EH (cell line): ENCODE results near the gene PDCL2.
"Not testable (repeated sequence)": the region's sequence is repeated elsewhere in the genome, so short reads cannot be mapped to it uniquely, and the experiment has no call there.

Experiments used
- DNase-seq: peaks from one replicate; pipeline ENCODE4 v3.0.0-alpha.2; 2015; ENCODE audit warnings: low read depth

Gene PDCL2, protein sequence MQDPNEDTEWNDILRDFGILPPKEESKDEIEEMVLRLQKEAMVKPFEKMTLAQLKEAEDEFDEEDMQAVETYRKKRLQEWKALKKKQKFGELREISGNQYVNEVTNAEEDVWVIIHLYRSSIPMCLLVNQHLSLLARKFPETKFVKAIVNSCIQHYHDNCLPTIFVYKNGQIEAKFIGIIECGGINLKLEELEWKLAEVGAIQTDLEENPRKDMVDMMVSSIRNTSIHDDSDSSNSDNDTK

DNA sequence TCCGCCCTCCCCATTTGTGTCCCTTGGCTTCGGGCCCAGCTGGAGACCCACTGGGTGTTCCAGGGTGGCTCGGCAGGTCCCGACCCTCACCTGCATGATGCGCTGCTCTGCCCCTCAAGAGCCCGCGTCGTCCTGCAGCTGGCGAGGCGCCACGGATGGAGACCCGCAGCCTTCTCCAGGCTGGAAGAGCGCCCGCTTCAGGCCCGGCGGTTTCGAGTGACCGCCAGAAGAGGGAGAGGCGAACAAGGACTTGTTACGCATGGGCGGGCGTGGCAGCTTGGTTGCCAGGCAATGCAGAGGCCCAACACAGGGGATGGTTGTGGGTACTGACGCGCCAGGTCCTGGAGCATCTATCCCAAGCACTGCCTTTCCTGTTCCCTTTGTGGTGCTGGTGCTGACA lies at the start of gene PDCL2:
Gene PDCL2, minus strand, starts transcription at position 232 of the 400 bp plus-strand sequence. Its CDS starts 136 bp downstream, at position 96.
- DNase-seq, result no peak

DNA sequence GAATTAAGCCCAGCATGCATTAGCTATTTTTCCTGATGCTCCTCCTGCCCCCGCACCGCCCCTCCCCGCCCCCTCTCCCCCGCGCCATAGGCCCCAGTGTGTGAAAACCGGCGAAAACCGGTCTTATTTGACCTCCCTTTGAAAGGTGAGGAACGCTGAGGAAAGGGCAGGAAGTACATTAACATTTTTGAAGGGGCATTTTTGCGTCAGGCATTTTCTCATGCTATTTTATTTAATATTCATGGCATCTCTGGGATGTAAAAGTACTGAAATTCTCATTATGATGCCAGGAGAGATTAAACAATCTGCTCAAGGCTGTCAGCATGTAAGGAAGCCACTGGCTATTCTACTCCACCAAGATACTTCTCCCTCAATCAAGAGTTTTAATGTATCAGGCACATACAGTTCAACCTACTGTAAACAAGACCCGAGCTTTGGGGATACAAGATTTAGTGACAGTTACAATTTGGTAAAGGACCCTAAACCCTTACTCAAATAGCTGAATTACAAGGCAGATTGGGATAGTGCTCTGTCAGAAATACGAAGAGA lies 45.3 kb upstream of the PDCL2 start:
- DNase-seq, result no peak

- DNase-seq, result no peak
Observed at GRCh38 chr4:55636656-55636999, 44.6 kb upstream of the PDCL2 start.

- peak; percentile 14 for DNase-seq
Observed at GRCh38 chr4:55635741-55636655, 44.0 kb upstream of the PDCL2 start, which contains the start of gene NMU. NMU (minus strand) TSS chr4:55636298; CDS start chr4:55636192, 106 bp downstream.

GRCh38 chr4:55635282-55635681 lies 43.2 kb upstream of the PDCL2 start:
- DNase-seq, result no peak

- no peak for DNase-seq
Observed at GRCh38 chr4:55634417-55635128, 42.5 kb upstream of the PDCL2 start.

DNA sequence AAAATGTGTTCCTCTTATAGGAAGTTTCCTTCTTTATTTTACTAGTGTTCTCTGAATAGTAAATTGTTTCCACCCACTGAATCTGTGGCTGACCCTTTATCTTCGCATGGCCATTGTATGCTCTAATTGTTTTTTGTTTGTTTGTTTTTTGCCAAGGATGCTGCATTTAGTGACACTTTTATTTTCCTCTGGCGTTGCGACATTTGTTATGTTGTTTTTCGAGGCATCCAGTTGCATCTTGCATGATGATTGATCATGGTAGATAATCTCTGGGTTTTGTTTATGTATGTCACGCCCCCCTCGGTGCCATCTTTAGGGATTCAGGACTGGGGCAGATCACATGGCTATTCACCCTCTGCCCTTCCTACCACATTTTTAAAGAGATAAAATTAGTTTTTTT lies 41.9 kb upstream of the PDCL2 start:
- no peak for DNase-seq

GRCh38 chr4:55625835-55626234 lies 33.8 kb upstream of the PDCL2 start:
- no peak for DNase-seq

DNA sequence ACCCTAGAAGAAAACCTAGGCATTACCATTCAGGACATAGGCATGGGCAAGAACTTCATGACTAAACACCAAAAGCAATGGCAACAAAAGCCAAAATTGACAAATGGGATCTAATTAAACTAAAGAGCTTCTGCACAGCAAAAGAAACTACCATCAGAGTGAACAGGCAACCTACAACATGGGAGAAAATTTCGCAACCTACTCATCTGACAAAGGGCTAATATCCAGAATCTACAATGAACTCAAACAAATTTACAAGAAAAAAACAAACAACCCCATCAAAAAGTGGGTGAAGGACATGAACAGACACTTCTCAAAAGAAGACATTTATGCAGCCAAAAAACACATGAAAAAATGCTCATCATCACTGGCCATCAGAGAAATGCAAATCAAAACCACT lies 32.0 kb upstream of the PDCL2 start:
- DNase-seq, result not testable (repeated sequence)

DNA sequence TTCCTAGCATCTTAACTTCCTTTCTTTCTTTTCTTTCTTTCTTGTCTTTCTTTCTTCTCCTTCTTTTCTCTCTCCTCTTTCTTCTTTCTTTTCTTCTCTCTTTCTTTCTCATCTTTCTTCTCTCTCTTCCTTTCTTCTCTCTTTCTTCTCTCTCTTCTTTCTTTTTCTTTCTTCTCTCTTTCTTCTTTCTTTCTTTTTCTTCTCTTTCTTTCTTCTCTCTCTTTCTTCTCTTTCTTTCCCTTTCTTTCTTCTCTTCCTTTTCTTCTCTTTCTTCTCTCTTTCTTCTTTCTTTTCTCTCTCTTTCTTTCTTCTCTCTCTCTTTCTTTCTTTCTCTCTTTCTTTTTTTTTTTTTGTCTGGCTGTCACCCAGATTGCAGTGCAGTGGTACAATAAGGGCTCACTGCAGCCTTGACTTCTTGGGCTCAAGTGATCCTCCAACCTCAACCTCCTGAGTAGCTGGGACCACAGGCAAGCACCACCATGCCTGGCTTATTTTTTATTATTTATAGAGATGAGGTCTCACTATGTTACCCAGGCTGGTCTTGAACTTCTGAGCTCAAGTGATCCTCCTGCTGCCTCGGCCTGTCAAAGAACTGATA lies 26.6 kb upstream of the PDCL2 start:
- no peak for DNase-seq

- DNase-seq, result no peak
Observed at GRCh38 chr4:55617587-55618197, 25.6 kb upstream of the PDCL2 start.

- DNase-seq, result no peak
Observed at GRCh38 chr4:55615008-55615407, 23.0 kb upstream of the PDCL2 start.

- no peak for DNase-seq
Observed at GRCh38 chr4:55613621-55614020, 21.6 kb upstream of the PDCL2 start.

- DNase-seq, result no peak
Observed at GRCh38 chr4:55612341-55612740, 20.3 kb upstream of the PDCL2 start.

GRCh38 chr4:55611358-55612059 lies 19.5 kb upstream of the PDCL2 start:
- no peak for DNase-seq

DNA sequence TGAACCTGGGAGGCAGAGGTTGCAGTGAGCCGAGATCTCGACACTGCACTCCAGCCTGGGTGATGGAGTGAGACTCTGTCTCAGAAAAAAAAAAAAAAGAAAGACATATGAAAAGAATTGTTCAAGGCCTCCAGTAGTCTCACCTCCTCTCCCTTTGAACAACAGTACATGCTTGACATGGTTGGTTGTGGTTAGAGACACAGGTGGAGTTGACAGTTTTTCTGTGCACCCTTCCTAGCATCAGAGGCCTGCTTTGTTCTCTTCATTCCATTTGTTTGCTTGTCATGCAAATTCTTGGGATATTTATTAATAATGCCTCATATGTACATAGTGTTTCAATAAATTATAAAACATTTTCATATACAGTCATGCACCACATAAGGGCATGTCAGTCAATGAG lies 18.3 kb upstream of the PDCL2 start:
- no peak for DNase-seq

DNA sequence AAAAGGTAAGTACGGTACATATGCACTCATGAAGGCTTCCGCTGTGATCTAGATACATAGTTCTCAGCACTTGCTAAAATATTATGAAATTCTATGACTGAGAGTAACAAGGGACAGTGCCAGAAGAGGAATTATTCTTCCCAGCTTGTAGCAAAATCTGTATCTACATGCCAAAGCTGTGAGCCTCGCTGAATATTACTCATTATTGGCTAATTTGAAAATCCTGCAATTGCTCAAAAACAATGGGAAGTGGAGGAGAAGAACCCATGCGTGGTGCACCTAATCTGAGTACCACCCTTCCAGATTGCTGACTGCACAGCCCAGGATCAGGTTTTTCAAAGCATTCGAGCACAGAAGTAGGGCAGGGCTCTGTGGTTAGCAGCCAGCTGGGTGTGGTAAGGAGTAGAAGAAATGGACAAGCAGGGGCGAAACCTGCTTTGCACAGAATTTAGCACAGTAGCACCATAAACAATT lies 17.4 kb upstream of the PDCL2 start:
- peak; percentile 1 for DNase-seq

- DNase-seq, result no peak
Observed at GRCh38 chr4:55608591-55608990, 16.5 kb upstream of the PDCL2 start.

DNA sequence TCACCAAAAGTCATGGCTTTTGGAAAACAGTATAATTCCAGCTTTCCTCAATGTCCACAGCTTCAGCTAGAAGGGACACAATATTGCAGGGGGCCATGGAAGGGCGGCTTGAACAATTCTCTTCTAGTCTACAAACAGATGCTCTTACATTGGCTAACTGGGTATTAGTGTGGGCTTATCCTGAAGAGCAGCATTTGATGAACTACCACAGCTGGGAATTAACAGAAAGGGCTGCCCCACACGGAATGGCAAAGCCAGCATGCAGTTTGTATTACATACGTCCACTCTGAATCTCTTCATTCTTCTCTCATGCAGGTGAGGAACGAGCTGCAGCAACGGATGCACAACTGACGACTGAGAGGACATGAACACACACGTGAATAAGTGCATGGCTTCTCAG lies 13.0 kb upstream of the PDCL2 start:
- no peak for DNase-seq

- DNase-seq, result no peak
Observed at GRCh38 chr4:55600640-55601039, 8.6 kb upstream of the PDCL2 start.

DNA sequence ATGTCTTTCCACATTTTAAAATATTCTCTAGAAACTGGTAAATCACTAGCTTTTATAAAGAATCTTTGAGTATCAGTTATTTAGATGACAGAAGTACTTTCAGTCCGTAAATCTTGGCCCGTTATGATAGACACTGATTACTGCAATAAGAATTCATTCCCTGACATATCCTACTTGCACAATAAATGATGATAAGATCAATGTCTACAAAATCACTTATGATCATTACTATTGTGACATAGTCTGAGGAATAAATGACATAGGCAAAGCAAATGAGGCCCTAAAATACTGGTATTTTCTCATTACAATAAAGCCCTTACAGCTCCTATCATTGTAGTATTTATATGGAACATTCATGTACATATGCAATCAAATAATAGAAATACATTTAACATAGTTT lies 6.6 kb upstream of the PDCL2 start:
- no peak for DNase-seq
